GM19438 (cell line): ENCODE results near the gene IFT81.
"Not testable (repeated sequence)": the region's sequence is repeated elsewhere in the genome, so short reads cannot be mapped to it uniquely, and the experiment has no call there.

Experiments used
- ATAC-seq: cut with Tn5 transposase; IDR thresholded peaks from one replicate; pipeline ENCODE4 v1.9.1; 2021; ENCODE audit warnings: low read depth; ENCODE audit not compliant: unreplicated experiment

Gene IFT81

GRCh38 chr12:110124269-110124995, at the start of gene IFT81:
IFT81 (plus strand) TSS chr12:110124357; CDS start chr12:110127381, 3,024 bp downstream.
- ATAC-seq: peak; percentile 82

- no peak for ATAC-seq
Measured at GRCh38 chr12:110075880-110076279, 48.3 kb upstream of the IFT81 start.

GRCh38 chr12:110077800-110078199, 46.4 kb upstream of the IFT81 start:
- ATAC-seq: no peak

GRCh38 chr12:110079477-110080400, 44.4 kb upstream of the IFT81 start:
- peak; percentile 83 for ATAC-seq

GRCh38 chr12:110080410-110080809, 43.7 kb upstream of the IFT81 start:
- ATAC-seq: no peak

- no peak for ATAC-seq
Measured at GRCh38 chr12:110084314-110085015, 39.7 kb upstream of the IFT81 start.

GRCh38 chr12:110088216-110088615, 35.9 kb upstream of the IFT81 start:
- not testable (repeated sequence) for ATAC-seq

- no peak for ATAC-seq
Measured at GRCh38 chr12:110088936-110089335, 35.2 kb upstream of the IFT81 start.

- ATAC-seq: no peak
Measured at GRCh38 chr12:110090266-110091135, 33.7 kb upstream of the IFT81 start.

- no peak for ATAC-seq
Measured at GRCh38 chr12:110091136-110091711, 32.9 kb upstream of the IFT81 start.

GRCh38 chr12:110093631-110094311, 30.4 kb upstream of the IFT81 start:
- no peak for ATAC-seq

- ATAC-seq: peak; percentile 86
Measured at GRCh38 chr12:110100315-110100970, 23.7 kb upstream of the IFT81 start.

GRCh38 chr12:110102255-110102654, 21.9 kb upstream of the IFT81 start:
- no peak for ATAC-seq

- no peak for ATAC-seq
Measured at GRCh38 chr12:110104188-110105094, 19.7 kb upstream of the IFT81 start.

GRCh38 chr12:110105159-110105558, 19.0 kb upstream of the IFT81 start:
- ATAC-seq: no peak

GRCh38 chr12:110105986-110106385, 18.2 kb upstream of the IFT81 start:
- no peak for ATAC-seq
